HCT116 (cell line): Measurements from ENCODE around the gene OPCML.

Experiments
- EZH2 ChIP-seq: fragments of 200-600 bp; sonication (generic); IDR thresholded peaks from 2 replicates; pipeline ENCODE4 v1.6.1; 2017; ENCODE audit warnings: antibody characterized with exemption, mixed run types
- POLR2AphosphoS5 ChIP-seq: IDR thresholded peaks from 2 replicates; pipeline ENCODE4 v1.6.1; 2011; ENCODE audit warnings: mild to moderate bottlenecking, low read depth, low read length, moderate library complexity
- SIN3A ChIP-seq: IDR thresholded peaks from 2 replicates; pipeline ENCODE4 v1.6.1; 2012; ENCODE audit warnings: low read depth
- YY1 ChIP-seq: IDR thresholded peaks from 2 replicates; pipeline ENCODE4 v1.6.1; 2011; ENCODE audit warnings: low read length, low read depth, moderate library complexity, mild to moderate bottlenecking; ENCODE audit not compliant: insufficient replicate concordance; ENCODE audit errors: extremely low read depth
- ZNF274 ChIP-seq: fragments of 200-500 bp; sonication (Bioruptor generic); IDR thresholded peaks from 2 replicates; pipeline ENCODE4 v1.6.1; 2014; ENCODE audit warnings: mild to moderate bottlenecking, low read depth, low read length, inconsistent platforms
- TF ChIP-seq, protein P1 (sequence below), 3 experiments: fragments of 200-600 bp in 1 of 3; sonication (generic) in 1 of 3; IDR thresholded peaks in 2 of 3; conservative IDR thresholded peaks in 1 of 3; 2 replicates each; pipeline ENCODE4 v1.5.1; 2012 to 2017; ENCODE audit warnings: low read depth in 2 of 3, low read length in 2 of 3, antibody characterized with exemption in 1 of 3, borderline replicate concordance in 1 of 3, control low read depth in 1 of 3, mild to moderate bottlenecking in 1 of 3, mixed read lengths in 1 of 3, mixed run types in 1 of 3, moderate library complexity in 1 of 3; ENCODE audit not compliant: insufficient read depth in 1 of 3
- TF ChIP-seq, protein P2 (sequence below): IDR thresholded peaks from 2 replicates; pipeline ENCODE4 v1.6.1; 2012

- TF ChIP-seq, protein P1, sequence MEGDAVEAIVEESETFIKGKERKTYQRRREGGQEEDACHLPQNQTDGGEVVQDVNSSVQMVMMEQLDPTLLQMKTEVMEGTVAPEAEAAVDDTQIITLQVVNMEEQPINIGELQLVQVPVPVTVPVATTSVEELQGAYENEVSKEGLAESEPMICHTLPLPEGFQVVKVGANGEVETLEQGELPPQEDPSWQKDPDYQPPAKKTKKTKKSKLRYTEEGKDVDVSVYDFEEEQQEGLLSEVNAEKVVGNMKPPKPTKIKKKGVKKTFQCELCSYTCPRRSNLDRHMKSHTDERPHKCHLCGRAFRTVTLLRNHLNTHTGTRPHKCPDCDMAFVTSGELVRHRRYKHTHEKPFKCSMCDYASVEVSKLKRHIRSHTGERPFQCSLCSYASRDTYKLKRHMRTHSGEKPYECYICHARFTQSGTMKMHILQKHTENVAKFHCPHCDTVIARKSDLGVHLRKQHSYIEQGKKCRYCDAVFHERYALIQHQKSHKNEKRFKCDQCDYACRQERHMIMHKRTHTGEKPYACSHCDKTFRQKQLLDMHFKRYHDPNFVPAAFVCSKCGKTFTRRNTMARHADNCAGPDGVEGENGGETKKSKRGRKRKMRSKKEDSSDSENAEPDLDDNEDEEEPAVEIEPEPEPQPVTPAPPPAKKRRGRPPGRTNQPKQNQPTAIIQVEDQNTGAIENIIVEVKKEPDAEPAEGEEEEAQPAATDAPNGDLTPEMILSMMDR (IDR thresholded peaks at IDR 0.05 in 2 of 3, conservative IDR thresholded peaks at IDR 0.05 in 1 of 3; ENCODE audit: borderline replicate concordance in 1 of 3, insufficient read depth in 1 of 3, low read depth in 2 of 3, low read length in 2 of 3): no peak
- TF ChIP-seq SIN3A: no peak
- TF ChIP-seq, protein P2, sequence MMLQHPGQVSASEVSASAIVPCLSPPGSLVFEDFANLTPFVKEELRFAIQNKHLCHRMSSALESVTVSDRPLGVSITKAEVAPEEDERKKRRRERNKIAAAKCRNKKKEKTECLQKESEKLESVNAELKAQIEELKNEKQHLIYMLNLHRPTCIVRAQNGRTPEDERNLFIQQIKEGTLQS: no peak
- no peak for TF ChIP-seq POLR2AphosphoS5
- no peak for TF ChIP-seq YY1
- no peak for TF ChIP-seq ZNF274
- no peak for TF ChIP-seq EZH2
Observed at GRCh38 chr11:132464939-132465338, 1067.4 kb downstream of the OPCML start.
